LHCN-M2 (cell line): ENCODE measurements around the gene OSBPL5. TPM values are rescaled to one million over a fixed set of nuclear protein-coding genes. Genes with fewer than 3 reads are reported as not detected.

ENCODE experiments used
- total RNA-seq: library from RNA; depleted of rRNA; stranded (reverse); fragments of >200 nt; gene quantifications from 2 replicates; pipeline ENCODE4 v1.2.3, GENCODE V29; 2014; rRNA removed

OSBPL5 gene
- total RNA-seq, 1 experiment from 2014 or later: 25.0 TPM

Other genes starting within 250 kb of the OSBPL5 start
- 12.5 and 12.6 TPM in 2 replicates for gene PHLDA2, start 235.9 kb downstream of the OSBPL5 start, total RNA-seq
- gene NAP1L4, start 173.0 kb downstream of the OSBPL5 start, total RNA-seq: 120 and 140 TPM in 2 replicates
- gene CARS1, start 107.9 kb downstream of the OSBPL5 start, total RNA-seq: 41.3 and 53.3 TPM in 2 replicates
- not detected in 2 replicates for gene MRGPRG, start 53.5 kb upstream of the OSBPL5 start, total RNA-seq
- gene MRGPRE, start 67.1 kb upstream of the OSBPL5 start, total RNA-seq: not detected in 2 replicates
- gene ZNF195, start 213.8 kb upstream of the OSBPL5 start, total RNA-seq: 29.2 and 33.3 TPM in 2 replicates